GM18517 (cell line): ENCODE measurements around the gene MUC5AC.

ENCODE experiments used
- ATAC-seq: cut with Tn5 transposase; IDR thresholded peaks from one replicate; pipeline ENCODE4 v1.9.1; 2021; ENCODE audit warnings: mild to moderate bottlenecking, moderate library complexity; ENCODE audit not compliant: unreplicated experiment

The MUC5AC gene

GRCh38 chr11:1121813-1122663, 35.7 kb upstream of the MUC5AC start:
- no peak for ATAC-seq

GRCh38 chr11:1122664-1123002, 35.1 kb upstream of the MUC5AC start:
- ATAC-seq, result no peak

GRCh38 chr11:1123970-1124369, 33.8 kb upstream of the MUC5AC start:
- no peak for ATAC-seq

GRCh38 chr11:1125803-1126202, 31.9 kb upstream of the MUC5AC start:
- ATAC-seq, result no peak

DNA sequence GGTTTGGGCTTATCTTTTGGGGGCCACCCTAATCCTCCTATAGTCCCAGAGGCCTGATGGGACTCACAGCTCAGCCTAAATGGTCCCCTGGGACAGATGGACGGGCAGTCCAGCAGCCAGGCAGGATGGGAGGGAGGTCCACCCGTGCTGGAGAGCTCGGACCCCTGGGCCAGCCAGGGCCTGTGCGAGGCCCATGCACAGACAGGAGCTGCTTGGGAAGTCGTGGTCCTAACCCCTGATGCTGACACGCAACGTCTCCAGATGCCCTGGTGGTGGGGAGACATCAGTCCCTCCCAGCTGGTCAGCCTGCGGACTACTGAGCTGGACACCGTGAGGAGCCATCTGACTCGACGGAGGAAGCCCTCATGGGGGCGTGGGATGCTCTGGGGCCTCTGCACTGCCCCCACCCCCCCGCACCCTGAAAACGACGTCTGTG, 31.2 kb upstream of the MUC5AC start:
- no peak for ATAC-seq

- no peak for ATAC-seq
Observed at GRCh38 chr11:1126935-1127663, 30.7 kb upstream of the MUC5AC start.

DNA sequence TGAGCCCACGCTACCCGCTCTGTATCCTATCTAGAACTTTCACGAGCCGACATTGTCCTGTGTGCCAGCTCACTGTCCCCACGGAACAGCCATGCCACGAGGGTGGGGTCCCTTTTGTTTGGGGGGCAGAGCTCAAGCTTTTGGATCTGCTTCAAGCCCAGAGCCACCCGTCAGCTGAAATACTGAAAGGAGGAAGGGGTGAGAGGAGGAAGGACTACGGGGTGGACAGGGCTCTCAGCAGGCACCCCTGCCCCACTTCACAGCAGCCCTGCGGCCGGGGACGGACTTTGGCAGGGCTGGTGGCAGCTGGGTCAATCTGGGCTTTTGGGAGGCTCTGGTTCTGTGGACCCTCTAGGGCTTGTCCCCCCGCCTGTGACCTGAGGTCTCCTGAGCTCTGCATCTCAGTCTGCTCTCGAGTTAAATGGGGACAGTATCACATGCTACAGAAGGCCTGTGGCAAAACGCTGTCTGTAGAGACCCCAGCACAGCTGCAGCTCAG, 30.0 kb upstream of the MUC5AC start:
- no peak for ATAC-seq

DNA sequence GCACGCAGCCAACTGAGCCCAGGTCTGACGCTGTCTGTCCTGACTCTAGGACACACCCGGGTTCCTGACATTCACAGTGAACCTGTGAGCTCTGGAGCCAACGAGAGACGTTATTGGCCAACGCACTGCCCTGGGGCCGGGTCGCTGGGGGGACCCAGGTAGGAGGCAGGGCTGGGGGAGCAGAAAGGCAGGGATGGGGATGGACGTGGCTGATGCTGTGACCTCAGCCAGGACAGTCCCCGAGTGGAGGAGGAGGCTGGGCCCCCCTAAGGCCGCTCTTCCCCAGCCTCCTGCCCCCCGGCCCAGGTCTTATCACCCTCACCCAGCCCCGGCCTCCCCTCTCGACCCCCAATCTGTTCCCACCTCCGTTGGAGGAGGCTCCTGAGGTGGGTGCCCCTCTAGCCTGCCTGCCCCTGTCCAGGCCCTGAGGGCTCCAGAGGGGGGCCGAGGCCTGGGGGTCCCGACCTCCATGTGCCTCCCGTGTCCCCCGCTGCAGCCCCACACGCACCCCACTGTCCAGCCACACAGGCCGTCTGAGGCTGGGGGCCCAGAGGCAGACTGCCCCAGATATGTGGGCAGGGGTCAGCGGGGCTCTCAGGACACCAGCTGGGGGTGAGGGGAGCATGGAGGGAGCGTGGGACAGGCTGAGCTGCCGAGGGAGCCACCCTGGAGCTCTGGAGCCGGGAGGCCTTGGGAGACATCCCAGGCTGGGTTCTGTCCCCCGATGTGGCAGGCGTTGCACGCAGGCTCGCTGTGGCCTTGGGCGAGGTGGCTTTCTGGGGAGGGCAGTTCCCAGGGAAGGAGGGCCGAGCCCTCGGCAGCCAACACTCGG, 29.2 kb upstream of the MUC5AC start:
- ATAC-seq, result no peak

- no peak for ATAC-seq
Observed at GRCh38 chr11:1129143-1129610, 28.6 kb upstream of the MUC5AC start.

DNA sequence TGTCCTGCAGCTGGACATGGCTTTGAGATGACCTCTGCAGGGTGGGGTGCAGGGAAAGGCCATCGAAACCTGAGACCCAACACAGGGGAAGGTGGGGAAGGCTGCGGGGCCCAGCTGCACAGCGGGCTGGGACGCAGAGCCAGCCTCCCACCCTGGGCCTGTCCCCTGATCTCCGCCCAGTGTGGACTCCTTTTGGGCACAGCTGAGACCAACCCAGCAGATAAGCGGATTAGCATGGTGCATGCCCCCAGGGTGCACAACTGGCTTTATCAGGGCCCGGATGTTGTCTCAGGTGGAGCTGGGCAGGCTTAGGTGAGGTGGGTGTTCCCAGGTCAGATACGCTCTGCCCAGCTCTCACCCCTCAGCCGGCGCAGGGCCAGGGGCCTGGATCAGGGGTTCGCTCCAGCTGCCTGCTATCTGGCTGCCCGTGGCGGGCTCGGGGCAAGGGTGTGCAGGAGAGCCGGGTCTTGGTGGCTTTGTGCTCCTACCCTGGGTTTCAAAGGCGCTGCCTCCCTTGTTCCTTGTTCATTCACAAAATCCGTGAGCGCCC, 28.1 kb upstream of the MUC5AC start:
- ATAC-seq, result no peak

DNA sequence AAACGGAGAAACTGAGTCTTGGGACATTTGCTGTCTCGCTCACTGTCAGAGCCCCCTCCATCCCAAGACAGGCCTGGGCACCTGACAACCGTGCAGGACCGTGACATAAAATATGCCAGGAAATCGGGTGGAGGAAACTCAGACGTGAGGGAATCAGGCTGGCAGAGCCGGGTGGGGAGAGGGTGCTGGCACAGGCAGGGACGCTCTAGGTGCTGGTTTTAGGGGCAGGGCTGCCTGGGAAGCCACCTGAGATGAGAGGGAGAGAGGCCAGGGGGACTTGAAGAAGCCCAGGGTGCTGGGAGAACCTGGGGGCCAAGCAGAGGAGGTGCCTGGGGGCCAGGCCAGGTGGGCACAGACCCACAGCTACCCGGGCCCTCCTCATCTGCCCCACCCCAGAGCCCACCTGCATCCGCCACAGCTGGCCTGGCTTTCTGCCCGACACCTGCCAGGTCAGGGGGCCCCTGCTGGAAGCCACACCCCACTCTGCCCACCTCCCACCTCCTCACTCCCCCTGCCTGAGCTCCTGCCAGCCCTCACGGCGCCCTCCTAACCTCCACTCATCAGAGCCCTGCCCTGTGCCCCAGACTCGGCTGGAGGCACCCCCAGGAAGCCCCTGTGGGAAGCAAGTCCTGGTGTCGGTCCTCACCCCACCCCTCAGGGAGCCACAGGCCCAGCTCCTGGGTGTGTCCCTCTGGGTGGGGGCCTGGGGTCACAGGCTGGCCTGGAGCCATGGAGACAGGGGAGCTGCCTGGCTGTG, 27.3 kb upstream of the MUC5AC start:
- no peak for ATAC-seq

- ATAC-seq, result no peak
Observed at GRCh38 chr11:1131033-1131911, 26.5 kb upstream of the MUC5AC start.

GRCh38 chr11:1134848-1135445, 22.8 kb upstream of the MUC5AC start:
- ATAC-seq, result no peak

- ATAC-seq, result no peak
Observed at GRCh38 chr11:1138097-1138496, 19.7 kb upstream of the MUC5AC start.

DNA sequence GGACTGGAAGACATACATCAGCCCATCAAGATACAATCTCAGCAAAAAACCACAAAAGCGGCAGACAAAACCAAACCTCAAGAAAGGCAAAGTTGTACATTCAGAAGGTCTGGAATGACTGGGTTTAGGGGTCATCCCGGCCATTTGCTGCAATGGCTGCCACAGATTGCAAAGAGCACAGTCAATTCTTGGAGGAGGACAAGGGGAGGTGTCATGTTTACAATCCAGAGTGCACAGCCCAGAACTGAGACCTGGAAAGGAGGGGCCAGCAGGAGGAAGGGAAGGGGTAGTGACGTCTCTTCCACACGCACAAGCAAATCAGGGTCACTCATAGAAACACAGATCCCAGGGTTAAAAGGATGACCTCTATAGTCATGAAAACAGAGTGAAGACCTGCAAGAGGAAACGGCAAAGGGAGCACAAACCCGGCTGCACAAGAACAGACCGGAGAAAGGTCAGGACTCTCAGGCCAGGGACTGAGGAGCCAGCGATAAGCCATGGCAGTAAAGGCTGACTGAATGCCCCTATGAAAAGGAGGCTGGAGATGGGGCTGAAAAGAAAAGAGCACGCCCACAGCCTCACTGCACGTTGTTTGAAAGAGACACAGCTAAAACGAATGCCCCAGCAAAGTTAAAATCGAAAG, 18.2 kb upstream of the MUC5AC start:
- ATAC-seq, result no peak

DNA sequence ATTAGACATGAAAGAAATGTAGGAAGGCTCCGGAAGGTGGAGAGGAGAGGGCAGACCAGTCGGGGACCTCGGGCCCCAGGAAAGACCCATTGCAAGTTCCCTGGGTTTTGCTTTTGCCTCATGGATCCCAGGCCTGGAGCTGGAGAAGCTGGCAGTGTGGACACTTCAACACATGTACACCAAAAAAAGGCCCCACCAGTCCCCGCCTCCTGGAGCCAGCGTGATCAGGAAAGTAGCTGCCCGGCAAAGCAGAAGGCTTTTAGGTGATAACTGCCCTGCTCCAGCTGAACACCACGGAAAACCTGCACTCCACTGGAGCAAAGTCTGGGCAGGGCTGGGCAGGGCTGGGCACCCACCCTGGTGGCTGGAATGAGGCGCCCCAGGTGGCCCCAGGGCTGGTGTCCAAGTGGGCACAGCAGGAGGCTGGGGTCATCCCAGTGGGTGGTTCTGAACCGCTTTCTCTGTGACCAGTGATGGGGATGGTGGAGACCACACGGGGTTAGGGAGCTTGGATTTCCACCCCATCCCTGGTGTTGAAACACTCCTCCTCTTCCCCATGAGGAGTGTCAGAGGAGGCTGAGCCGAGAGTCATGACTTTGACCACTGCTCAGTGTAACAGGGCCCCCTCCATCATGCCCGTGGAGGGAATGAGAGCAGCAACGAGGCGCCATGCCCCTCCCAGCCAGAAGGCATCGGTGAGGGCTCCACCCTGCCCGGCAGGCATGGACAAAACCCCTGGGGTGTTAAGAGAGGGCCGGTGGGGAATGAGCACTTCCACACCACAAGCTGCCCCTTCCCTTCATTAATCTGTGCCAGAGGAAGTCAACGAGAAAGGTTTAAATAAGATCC, 16.9 kb upstream of the MUC5AC start:
- ATAC-seq, result no peak

- ATAC-seq, result no peak
Observed at GRCh38 chr11:1146365-1146764, 11.4 kb upstream of the MUC5AC start.
